Measurements from ENCODE around the gene PTPRN2.
"Not testable (repeated sequence)": the region's sequence is repeated elsewhere in the genome, so short reads cannot be mapped to it uniquely, and the experiment has no call there.

Gene PTPRN2

DNA sequence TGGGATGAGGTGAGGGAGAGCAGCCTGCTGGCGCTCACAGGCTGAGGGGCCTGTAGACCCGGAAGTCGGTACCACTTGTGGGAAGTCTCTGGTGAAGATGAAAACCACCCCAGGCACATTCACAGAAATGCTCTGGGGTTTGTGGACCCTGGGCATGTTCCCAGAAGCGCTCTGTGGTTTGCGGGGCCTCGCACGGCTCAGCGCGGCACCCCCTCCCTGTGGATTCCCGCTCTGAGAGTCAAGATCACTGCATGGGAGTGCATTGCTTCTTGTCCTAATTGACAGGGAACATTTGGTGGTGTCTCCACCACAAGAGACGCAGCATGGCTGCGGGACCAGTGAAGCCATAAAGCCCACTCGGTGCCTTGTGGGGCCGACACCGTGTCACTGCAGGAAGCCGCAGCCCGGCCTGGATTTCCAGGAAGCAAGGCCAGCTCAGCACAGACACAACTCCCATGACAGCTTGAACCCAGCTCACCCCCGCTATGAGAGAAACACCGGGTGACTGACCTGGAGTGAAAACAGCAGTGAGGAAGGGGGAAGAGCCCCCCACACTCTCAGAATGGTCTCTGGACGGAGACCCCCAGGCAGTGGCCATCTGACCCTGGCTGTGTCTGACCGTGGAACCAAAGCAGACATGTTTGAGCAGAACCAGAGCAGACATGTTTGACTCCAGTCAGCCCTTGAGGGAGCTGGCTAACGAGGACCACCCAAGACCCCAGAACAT lies 157.2 kb downstream of the PTPRN2 start:
- TF ChIP-seq, protein P1, sequence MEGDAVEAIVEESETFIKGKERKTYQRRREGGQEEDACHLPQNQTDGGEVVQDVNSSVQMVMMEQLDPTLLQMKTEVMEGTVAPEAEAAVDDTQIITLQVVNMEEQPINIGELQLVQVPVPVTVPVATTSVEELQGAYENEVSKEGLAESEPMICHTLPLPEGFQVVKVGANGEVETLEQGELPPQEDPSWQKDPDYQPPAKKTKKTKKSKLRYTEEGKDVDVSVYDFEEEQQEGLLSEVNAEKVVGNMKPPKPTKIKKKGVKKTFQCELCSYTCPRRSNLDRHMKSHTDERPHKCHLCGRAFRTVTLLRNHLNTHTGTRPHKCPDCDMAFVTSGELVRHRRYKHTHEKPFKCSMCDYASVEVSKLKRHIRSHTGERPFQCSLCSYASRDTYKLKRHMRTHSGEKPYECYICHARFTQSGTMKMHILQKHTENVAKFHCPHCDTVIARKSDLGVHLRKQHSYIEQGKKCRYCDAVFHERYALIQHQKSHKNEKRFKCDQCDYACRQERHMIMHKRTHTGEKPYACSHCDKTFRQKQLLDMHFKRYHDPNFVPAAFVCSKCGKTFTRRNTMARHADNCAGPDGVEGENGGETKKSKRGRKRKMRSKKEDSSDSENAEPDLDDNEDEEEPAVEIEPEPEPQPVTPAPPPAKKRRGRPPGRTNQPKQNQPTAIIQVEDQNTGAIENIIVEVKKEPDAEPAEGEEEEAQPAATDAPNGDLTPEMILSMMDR (IDR thresholded peaks at IDR 0.05; ENCODE audit: low read depth, low read length, missing control alignments) = no peak
- no peak overlapping the region for H3K4me3 ChIP-seq (ENCODE audit: low read depth, low read length)
- DNase-seq (ENCODE audit: low read depth) = no peak

DNA sequence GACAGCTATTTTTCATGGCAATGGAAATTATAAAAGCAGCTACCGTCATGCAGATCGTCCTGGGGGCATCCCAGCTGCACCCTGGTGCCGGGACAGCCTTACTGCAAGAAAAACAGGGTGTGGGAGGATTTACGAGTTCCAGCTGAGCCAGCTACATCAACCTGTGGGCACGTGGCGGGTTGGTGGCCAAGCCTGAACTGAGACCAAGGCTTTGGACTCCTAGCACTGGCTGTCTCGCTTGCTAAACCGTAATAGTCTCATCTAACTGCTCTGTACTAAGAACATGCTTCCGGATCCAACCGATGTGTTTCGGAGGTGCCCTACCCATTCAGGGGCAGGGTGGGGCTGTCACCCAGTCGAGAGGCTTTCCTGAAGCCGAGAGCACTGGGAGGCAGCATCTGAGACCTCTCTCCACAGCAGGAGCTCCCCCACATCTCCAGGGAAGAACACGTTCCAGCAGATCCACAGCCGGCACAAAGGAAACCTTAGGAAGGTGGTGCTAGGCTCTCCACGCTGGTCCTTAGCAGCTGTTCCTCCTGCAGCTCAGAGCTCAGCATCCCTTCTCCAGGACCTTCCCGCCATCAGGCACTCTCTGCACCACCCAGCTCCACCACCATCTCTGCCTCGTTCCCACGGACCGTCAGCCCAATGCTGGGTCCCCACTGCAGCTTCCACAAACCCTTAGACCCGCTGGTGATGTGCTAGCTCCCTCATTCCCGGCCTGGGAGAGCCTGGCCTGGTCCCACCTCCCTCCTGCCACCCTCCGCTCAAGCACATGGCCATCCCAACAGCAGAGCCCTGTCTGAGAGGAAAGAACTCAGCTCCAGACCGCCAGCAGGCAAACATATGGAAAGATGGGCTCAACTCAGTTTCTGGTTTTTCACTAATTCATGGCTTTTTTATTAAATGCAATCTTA lies 158.5 kb downstream of the PTPRN2 start:
- TF ChIP-seq, protein P1 (IDR thresholded peaks at IDR 0.05; ENCODE audit: low read depth, low read length, missing control alignments) = no peak
- no peak for DNase-seq (ENCODE audit: low read depth)
- H3K4me3 ChIP-seq (ENCODE audit: low read depth, low read length) = no peak overlapping the region

DNA sequence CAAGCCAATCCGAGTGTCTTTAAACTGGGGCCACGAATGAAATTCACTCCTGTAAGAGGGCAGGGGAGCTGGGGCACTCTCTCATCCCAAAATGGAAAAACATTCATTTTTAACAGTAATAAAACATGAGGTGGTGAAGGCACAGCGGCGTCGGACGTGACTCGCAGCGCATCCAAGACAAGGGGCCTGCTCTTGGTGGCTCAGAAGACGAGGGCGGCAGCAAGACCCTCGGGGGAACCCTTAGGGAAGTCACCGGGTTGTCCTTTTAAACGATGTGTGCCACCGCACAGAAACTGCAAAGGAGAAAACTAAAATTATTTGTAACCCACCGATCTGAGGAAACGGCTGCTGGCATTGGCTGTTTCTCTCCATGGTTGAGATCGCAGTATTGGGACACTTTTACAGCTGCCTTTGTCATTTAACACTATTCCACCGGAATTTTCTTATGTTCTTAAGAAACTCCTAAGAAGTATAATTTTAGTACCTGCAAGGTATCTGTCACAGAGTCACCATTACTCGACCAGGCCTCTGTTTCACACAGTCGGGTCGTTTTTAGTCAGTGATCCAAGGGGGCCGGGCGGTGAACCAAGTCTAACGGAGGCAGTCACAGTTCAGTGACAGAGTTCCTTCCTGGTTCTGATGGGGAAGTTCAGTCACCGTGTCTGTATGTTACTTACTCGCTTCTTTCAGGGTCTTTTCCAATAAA lies 159.3 kb downstream of the PTPRN2 start:
- H3K4me3 ChIP-seq (ENCODE audit: low read depth, low read length) = no peak overlapping the region
- TF ChIP-seq, protein P1 (IDR thresholded peaks at IDR 0.05; ENCODE audit: low read depth, low read length, missing control alignments) = no peak
- DNase-seq (ENCODE audit: low read depth) = no peak

- H3K4me3 ChIP-seq (ENCODE audit: low read depth, low read length); DNase-seq (ENCODE audit: low read depth): not testable (repeated sequence)
Observed at GRCh38 chr7:158425676-158426075, 161.9 kb downstream of the PTPRN2 start.

DNA sequence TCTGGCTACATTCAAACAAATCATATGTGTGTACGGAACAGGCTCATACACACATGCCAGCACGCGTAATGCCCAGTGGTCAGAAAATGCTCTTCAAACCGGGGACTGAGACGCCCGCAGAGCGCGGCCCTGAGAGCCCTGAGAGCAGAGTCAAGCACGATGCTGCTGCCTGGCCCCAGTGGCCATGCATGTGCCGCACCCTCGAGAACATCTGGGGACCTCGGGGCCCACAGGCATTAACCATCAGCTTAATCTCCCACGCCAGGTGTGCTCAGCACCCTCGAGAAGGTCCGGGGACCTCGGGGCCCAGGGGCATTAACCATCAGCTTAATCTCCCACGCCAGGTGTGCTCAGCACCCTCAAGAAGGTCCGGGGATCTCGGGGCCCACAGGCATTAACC lies 163.1 kb downstream of the PTPRN2 start:
- no peak for DNase-seq (ENCODE audit: low read depth)
- H3K4me3 ChIP-seq (ENCODE audit: low read depth, low read length) = no peak overlapping the region
- TF ChIP-seq, protein P1 (IDR thresholded peaks at IDR 0.05; ENCODE audit: low read depth, low read length, missing control alignments) = no peak

- no peak for DNase-seq (ENCODE audit: low read depth)
- TF ChIP-seq, protein P1 (IDR thresholded peaks at IDR 0.05; ENCODE audit: low read depth, low read length, missing control alignments) = no peak
- H3K4me3 ChIP-seq (ENCODE audit: low read depth, low read length) = no peak overlapping the region
Observed at GRCh38 chr7:158424011-158424410, 163.6 kb downstream of the PTPRN2 start.
